ENCODE measurements around the gene OLFML2A. TPM values are rescaled to one million over a fixed set of nuclear protein-coding genes. Genes with fewer than 3 reads are reported as not detected.

Gene OLFML2A
- total and polyA plus RNA-seq, 2 donors (not counting 1 experiment from before 2014, with no cell fraction given) = 2.7 to 33.7 TPM

- no peak overlapping the region for H3K9ac ChIP-seq (ENCODE audit: insufficient read depth, low read length)
- no peaks in the 10 kb centered on the region for H4K20me1 ChIP-seq (ENCODE audit: control insufficient read depth, extremely low read depth, insufficient read depth, low read length)
- no peaks in the 10 kb centered on the region for H3K27me3 ChIP-seq (ENCODE audit: control insufficient read depth, insufficient read depth, low read length)
- no peaks in the 10 kb centered on the region for H3K9me3 ChIP-seq (ENCODE audit: control insufficient read depth, insufficient read depth, low read depth, low read length)
- peak; percentile 28 to 54 for DNase-seq (ENCODE audit: low read depth in 2 of 2)
- no peak overlapping the region for H3K4me2 ChIP-seq (ENCODE audit: extremely low read depth, insufficient read depth, low read length)
- TF ChIP-seq EZH2 (IDR thresholded peaks at IDR 0.05; ENCODE audit: low read length, missing control alignments) (no peak), CTCF (conservative IDR thresholded peaks at IDR 0.05 in 1 of 2, IDR thresholded peaks at IDR 0.05 in 1 of 2; ENCODE audit: low read depth in 1 of 2, low read length in 2 of 2) (no peak)
- H3K4me1 ChIP-seq (ENCODE audit: control insufficient read depth, extremely low read depth, insufficient read depth, low read length) = no peaks in the 10 kb centered on the region
- no peaks in the 10 kb centered on the region for H3K79me2 ChIP-seq (ENCODE audit: control insufficient read depth, insufficient read depth, low read length)
- H3K27ac ChIP-seq (ENCODE audit: insufficient read depth, low read length) = no peak overlapping the region
- no peaks in the 10 kb centered on the region for H3K36me3 ChIP-seq (ENCODE audit: control insufficient read depth, insufficient read depth, low read length)
- H2AFZ ChIP-seq (ENCODE audit: low read length) = no peak overlapping the region
- H3K4me3 ChIP-seq (replicated peaks in 1 of 4; ENCODE audit: control extremely low read depth in 1 of 4, insufficient read depth in 1 of 4, low read depth in 3 of 4, low read length in 4 of 4) = no peak overlapping the region
Measured at GRCh38 chr9:124743686-124744348, 33.1 kb upstream of the OLFML2A start.

GRCh38 chr9:124747065-124747464, 29.9 kb upstream of the OLFML2A start:
- TF ChIP-seq EZH2 (IDR thresholded peaks at IDR 0.05; ENCODE audit: low read length, missing control alignments) = no peak
- TF ChIP-seq CTCF (conservative IDR thresholded peaks at IDR 0.05 in 1 of 2, IDR thresholded peaks at IDR 0.05 in 1 of 2; ENCODE audit: low read depth in 1 of 2, low read length in 2 of 2) = no peak
- no peak overlapping the region for H3K9ac ChIP-seq (ENCODE audit: insufficient read depth, low read length)

GRCh38 chr9:124749284-124749683, 27.6 kb upstream of the OLFML2A start:
- Histone ChIP-seq H3K9ac (ENCODE audit: insufficient read depth, low read length) (no peak overlapping the region), H3K4me2 (ENCODE audit: extremely low read depth, insufficient read depth, low read length) (no peak overlapping the region), H3K36me3 (ENCODE audit: control insufficient read depth, insufficient read depth, low read length) (no peaks in the 10 kb centered on the region), H3K9me3 (ENCODE audit: control insufficient read depth, insufficient read depth, low read depth, low read length) (no peaks in the 10 kb centered on the region), H3K4me3 (replicated peaks in 1 of 4; ENCODE audit: control extremely low read depth in 1 of 4, insufficient read depth in 1 of 4, low read depth in 3 of 4, low read length in 4 of 4) (no peak overlapping the region), H2AFZ (ENCODE audit: low read length) (no peak overlapping the region), H3K79me2 (ENCODE audit: control insufficient read depth, insufficient read depth, low read length) (no peaks in the 10 kb centered on the region), H3K27me3 (ENCODE audit: control insufficient read depth, insufficient read depth, low read length) (no peaks in the 10 kb centered on the region), H4K20me1 (ENCODE audit: control insufficient read depth, extremely low read depth, insufficient read depth, low read length) (no peaks in the 10 kb centered on the region), H3K27ac (ENCODE audit: insufficient read depth, low read length) (no peak overlapping the region), H3K4me1 (ENCODE audit: control insufficient read depth, extremely low read depth, insufficient read depth, low read length) (no peaks in the 10 kb centered on the region)
- DNase-seq (ENCODE audit: low read depth in 2 of 2) = no peak
- TF ChIP-seq CTCF (conservative IDR thresholded peaks at IDR 0.05 in 1 of 2, IDR thresholded peaks at IDR 0.05 in 1 of 2; ENCODE audit: low read depth in 1 of 2, low read length in 2 of 2) (no peak), EZH2 (IDR thresholded peaks at IDR 0.05; ENCODE audit: low read length, missing control alignments) (no peak)

More at GRCh38 chr9:124747065-124747464, 29.9 kb upstream of the OLFML2A start:
- Histone ChIP-seq H3K4me1 (ENCODE audit: control insufficient read depth, extremely low read depth, insufficient read depth, low read length) (no peaks in the 10 kb centered on the region), H3K4me3 (replicated peaks in 1 of 4; ENCODE audit: control extremely low read depth in 1 of 4, insufficient read depth in 1 of 4, low read depth in 3 of 4, low read length in 4 of 4) (no peak overlapping the region), H3K9me3 (ENCODE audit: control insufficient read depth, insufficient read depth, low read depth, low read length) (no peaks in the 10 kb centered on the region), H3K27ac (ENCODE audit: insufficient read depth, low read length) (no peak overlapping the region), H3K4me2 (ENCODE audit: extremely low read depth, insufficient read depth, low read length) (no peak overlapping the region), H3K79me2 (ENCODE audit: control insufficient read depth, insufficient read depth, low read length) (no peaks in the 10 kb centered on the region), H4K20me1 (ENCODE audit: control insufficient read depth, extremely low read depth, insufficient read depth, low read length) (no peaks in the 10 kb centered on the region), H2AFZ (ENCODE audit: low read length) (no peak overlapping the region), H3K36me3 (ENCODE audit: control insufficient read depth, insufficient read depth, low read length) (no peaks in the 10 kb centered on the region), H3K27me3 (ENCODE audit: control insufficient read depth, insufficient read depth, low read length) (no peaks in the 10 kb centered on the region)
- DNase-seq (ENCODE audit: low read depth in 2 of 2) = no peak

Measured in fibroblast of lung (primary cell).